Middle frontal gyrus (tissue), 1 donor: ENCODE measurements around the gene EDEM2.
"Not testable (repeated sequence)": the region's sequence is repeated elsewhere in the genome, so short reads cannot be mapped to it uniquely, and the experiment has no call there.

Experiments used
- DNase-seq: peaks from one replicate; pipeline ENCODE4 v3.0.0-alpha.2; 2015; ENCODE audit warnings: low spot score; ENCODE audit errors: extremely low spot score

The EDEM2 gene

DNA sequence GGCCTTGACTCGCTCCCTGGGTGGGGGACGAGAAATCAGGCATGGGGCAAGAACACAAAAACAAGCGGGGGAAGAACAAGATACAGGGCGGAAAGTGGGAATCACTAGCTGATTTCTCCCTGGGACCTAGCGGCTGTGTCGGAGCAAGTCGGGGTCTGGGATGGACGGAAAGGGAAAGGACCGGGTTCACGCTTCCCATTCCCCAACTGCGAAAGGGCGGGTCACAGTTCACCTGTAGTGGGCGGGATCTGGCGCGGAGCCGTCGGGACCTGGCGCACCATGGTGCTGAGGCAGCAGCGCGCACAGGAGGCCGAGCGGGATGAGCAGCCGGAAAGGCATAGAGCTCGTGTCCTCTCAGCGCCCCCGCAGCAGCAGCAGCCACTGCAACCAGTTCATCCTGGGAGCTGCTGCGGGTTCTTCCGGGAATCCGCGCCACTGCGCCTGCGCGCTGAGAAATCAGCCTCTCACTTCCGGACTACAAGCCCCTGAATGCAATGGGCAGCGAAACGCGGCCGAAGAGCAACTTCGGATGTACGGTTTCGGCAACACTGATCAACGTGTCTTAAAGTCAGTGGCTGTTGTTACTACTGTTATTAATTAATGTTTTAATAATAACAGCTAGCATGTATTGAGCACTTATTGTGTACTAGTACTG, at the start of gene EDEM2:
Gene EDEM2, minus strand, starts transcription at position 417 of the 655 bp plus-strand sequence. Its CDS starts 78 bp downstream, at position 339.
- peak; percentile 90 for DNase-seq

DNA sequence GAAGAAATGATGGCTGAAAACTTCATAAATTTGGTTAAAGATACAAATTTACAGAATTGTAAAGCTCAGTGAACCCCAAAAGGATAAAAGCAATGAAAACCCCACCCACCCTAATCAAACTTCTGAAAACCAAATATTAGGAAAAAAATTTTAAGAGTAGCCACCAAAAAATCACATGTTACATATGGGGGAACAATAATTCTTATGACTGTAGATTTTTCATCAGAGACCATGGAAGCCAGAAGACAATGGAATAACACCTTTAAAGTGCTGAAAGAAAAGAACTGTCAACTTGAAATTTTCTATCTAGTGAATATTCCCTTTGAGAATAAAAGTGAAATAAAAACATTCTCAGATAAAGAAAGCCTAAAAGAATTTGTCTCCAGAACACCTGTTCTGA, 49.2 kb upstream of the EDEM2 start:
- no peak for DNase-seq

DNA sequence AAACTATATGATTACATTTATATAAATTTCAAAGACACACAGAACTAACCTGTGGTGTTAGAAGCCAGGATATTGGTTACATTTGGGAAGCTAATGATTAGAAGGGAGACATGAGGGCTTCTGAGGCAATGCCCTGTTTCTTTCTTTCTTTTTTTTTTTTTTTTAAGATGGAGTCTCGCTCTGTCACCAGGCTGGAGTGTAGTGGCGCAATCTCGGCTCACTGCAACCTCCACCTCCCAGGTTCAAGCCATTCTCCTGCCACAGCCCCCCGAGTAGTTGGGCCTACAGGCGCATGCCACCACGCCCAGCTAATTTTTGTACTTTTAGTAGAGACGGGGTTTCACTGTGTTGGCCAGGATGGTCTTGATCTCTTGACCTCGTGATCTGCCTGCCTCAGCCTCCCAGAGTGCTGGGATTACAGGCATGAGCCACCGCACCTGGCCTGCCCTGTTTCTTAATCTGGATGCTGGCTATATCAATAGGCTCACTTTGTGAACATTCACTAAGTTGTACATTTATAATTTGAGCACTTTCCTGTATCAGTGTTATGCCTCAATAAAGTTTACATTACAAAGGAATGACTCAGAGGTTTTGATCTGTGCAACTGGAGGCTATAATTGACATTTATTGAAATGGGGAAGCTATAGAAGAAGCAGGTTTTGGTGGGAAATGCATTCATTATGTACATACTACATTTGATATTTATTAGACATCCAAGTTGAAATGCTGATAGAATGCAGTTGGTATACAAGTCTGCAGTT, 46.1 kb upstream of the EDEM2 start:
- not testable (repeated sequence) for DNase-seq

DNA sequence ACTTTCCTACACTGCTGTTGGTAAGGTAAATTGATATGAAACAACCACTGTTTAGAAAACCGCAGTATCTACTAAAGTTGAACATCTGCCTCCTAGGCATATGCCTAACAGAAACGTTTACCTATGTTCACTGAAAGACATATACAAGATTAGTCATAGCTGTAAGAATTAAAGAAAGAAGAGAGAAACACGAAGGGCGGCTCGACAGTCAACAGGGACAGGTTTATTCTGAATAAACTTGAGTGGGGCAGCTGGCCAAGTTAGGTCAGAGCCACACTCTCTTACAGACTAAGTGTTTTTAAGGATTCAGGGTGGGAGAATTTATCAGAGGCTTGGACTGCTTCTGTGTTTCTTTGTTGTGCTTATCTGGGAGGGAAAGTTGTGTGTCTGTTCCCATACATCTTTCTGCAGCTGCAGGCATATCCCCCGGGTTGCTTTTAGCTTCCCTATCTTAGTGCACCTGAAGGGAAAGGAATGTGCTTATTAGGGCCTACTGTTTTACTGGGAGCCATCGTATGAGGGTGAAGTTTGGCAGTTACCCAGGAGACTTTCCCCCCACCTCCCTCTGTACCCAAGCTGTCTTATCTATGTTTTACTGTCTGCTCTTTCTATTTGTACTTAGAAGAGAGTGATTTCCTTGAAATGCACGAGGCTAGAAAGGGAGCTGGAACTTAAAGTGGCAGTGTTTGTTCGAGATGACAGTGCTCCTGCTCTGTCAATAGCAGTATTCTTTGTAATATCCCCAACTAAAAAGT, 45.2 kb upstream of the EDEM2 start:
- DNase-seq = no peak

DNA sequence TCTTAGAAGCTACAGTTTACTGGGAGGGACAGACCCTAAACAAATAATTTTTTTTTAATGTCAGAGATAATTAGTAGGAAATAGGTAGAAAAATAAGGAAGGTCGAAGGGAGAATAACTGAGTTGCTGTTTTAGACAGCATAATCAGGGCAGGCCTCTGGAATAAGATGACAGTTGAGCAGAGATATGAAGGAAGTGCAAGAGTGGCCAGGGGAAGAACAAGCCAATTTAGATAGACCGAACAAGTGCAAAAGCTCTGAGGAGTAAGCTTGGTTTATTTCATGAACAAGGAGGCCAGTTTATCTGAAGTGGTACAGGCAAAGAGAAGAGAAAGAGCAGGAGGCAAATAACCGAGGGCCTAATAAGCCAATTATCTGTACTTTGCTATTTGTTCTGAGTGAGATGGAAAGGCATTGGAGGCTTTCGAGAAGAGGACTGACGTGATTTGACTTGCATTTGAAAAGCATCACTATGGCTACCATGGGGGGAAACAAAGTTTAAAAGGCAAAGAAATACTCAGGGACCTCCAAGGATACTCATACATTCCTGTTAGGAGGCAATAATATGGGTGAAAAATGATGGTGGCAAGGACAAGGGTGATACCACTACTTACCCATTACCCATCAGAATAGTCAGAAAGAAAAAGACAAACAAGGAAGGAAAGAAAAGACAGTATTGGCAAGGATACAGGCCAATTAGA, 44.4 kb upstream of the EDEM2 start:
- DNase-seq = no peak

GRCh38 chr20:35190556-35190955, 43.4 kb upstream of the EDEM2 start:
- no peak for DNase-seq

GRCh38 chr20:35189223-35189622, 42.1 kb upstream of the EDEM2 start:
- not testable (repeated sequence) for DNase-seq

GRCh38 chr20:35187584-35188190, 40.6 kb upstream of the EDEM2 start:
- DNase-seq = no peak

GRCh38 chr20:35186691-35187289, 39.7 kb upstream of the EDEM2 start:
- not testable (repeated sequence) for DNase-seq

- no peak for DNase-seq
Measured at GRCh38 chr20:35181731-35182130, 34.6 kb upstream of the EDEM2 start.

DNA sequence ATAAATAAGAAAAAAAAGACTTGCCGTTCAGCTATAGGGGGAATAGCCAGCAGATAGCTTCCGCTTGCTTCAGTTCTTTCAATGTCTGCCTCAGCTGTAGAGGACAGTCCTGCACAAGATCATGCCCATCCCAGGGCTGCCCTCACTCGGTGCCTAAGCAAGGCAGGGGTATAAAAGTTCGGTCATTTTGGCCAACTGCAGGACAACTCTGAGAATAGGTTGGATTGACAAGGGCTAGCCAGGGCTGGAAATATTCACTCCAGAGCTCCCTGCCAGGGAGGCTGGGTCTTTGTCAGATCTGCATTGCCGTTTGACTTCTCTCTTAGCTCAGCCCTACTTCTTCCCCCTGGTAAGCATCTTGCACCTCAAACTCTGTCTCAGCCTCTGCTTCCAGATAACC, 33.1 kb upstream of the EDEM2 start:
- DNase-seq = no peak

DNA sequence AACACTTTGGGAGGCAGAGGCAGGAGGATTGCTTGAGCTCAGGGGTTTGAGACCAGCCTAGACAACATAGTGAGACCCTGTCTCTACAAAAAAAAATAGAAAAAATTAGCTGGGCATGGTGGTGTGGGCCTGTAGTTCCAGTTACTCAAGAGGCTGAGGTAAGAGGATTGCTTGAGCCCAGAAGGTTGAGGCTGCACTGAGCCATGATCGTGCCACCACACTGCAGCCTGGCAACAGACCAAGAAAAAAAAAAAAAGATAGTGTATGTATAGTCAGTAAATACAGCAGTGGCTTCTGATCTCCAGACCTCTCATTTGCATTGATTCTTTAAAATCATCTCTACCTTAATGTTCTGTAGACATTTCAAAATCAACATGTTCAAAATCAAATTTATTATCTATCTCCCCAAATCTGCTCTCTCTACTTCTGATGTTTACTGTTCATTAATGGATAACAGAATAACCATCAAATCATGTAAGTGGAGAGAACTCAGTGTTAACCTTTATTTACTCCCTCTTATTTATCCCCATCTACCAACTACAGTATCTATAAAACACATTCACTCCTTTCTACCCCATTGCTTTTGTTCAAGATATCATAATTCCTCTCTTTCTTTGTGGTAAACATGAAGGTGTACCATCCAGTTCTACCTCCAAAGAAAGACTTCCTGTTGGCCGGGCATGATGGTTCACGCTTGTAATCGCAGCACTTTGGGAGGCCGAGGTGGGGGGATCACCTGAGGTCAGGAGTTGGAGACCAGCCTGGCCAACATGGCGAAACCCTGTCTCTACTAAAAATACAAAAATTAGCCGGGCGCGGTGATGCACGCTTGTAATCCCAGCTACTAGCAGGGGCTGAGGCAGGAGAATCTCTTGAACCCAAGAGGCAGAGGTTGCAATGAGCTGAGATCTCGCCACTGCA, 32.4 kb upstream of the EDEM2 start:
- DNase-seq = no peak

DNA sequence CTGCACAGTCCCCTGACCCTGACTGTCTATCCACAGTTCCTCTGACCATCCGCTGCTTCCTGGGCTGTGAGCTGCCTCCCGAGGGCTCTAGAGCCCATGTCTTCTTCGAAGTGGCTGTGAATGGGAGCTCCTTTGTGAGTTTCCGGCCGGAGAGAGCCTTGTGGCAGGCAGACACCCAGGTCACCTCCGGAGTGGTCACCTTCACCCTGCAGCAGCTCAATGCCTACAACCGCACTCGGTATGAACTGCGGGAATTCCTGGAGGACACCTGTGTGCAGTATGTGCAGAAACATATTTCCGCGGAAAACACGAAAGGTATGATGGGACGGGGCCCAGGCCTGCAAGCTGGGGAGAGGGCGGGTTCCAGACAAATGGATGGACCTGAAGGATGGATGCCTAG, 29.0 kb upstream of the EDEM2 start:
- no peak for DNase-seq

GRCh38 chr20:35174458-35175216, 27.5 kb upstream of the EDEM2 start:
- no peak for DNase-seq

- no peak for DNase-seq
Measured at GRCh38 chr20:35173576-35174192, 26.5 kb upstream of the EDEM2 start.

DNA sequence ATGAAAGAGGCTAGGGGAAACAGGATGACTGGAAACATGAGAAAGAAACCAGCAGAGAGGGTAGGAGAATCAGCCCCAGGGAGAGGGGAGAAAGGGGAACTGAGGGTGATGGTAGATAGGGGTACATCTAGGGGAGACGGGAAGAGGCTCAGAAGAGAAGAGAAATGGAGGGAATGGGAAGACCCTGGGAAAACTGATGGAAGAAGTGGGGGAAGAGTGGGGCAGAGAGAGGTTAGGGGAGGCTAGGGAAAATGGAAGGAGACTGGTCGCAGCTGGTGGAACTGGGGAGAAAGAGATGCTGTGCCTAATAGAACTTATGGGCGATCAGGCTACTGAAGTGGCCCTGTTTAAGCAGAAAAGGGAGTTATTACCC, 25.3 kb upstream of the EDEM2 start:
- DNase-seq = no peak

GRCh38 chr20:35171753-35172433, 24.8 kb upstream of the EDEM2 start, which contains the start of gene PROCR:
Gene PROCR, plus strand, starts transcription at chr20:35172072. Its CDS starts 83 bp downstream, at chr20:35172155.
- no peak for DNase-seq

- no peak for DNase-seq
Measured at GRCh38 chr20:35171438-35171752, 24.3 kb upstream of the EDEM2 start.
